NCI-H1092 treated with DMSO at 0.1 percent for 48 hours (cell line): ENCODE measurements around the gene MAPT.
"Not testable (repeated sequence)": the region's sequence is repeated elsewhere in the genome, so short reads cannot be mapped to it uniquely, and the experiment has no call there.

Source experiments
- DNase-seq: peaks from one replicate; lab custom pipeline; 2025; lab: John Stamatoyannopoulos, UW

MAPT gene

DNA sequence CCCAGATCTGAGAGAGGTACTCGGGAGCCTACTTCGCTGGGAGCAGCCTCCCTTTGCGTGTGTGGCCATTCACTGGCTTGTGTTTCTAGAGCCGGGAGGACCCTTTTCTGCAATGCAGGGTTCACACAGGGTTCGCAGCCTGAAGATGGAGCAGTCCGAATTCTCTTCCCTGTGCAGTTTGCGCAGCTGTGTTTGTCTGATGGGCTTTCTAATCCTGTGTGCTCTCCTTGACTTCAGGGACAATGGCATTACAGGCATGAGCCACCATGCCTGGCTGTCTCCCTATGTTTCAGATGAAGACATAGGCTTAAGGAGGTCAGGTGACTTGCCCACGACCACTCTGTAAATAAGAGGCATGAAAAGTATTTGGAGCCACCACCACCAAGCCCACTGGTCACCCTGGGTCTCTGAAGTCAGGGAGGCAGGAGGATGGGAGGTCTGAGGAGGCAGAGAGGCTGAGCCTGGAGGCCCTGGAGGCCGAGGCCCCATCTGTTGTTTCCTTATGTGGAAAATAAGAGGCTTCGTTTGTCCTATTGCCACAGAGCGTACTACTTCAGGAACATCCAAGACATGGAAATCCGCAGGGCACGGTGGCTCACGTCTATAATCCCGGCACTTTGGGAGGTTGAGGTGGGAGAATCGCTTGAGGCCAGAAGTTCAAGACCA is 99.7 kb downstream of the MAPT start:
- DNase-seq = peak; percentile 41

DNA sequence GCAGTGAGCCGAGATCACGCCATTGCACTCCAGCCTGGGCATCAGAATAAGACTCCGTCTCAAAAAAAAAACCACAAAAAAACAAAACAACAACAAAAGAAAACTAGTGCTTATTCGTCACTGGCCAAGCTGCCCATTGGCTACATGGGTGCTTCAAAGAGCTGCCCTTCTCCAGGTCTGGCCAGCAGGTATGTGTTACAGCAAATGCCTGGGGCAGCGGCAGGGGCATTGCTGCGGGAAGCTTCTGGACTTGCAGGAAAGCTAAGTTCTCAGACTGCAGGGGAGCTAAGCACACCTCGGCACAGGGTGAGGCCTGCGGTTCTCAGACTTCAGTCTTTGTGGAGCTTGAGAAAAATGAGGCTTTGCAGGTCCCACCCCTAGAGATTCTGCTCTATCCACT is 100.6 kb downstream of the MAPT start:
- DNase-seq = no peak

DNA sequence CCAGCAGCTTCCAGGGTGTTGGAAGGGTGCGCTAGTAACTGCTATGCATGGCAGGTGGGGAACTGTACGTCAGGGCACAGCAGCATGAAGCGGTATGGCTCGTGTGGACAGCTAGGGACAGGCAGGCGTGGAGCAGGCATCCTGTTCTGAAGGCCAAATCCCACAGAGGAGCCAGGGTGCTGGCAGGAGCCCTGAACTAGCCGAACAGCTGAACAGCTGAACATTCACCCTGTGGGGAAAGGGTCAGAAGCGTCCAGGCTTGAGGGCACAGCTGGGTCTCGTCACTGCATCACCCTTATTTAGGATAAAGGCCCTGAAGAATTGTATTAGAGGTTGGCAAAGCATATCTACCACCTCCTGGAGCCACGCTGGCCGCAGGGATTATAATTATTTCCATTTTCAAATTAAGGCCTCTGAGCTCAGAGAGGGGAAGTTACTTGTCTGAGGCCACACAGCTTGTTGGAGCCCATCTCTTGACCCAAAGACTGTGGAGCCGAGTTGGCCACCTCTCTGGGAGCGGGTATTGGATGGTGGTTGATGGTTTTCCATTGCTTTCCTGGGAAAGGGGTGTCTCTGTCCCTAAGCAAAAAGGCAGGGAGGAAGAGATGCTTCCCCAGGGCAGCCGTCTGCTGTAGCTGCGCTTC is 101.4 kb downstream of the MAPT start:
- no peak for DNase-seq

DNA sequence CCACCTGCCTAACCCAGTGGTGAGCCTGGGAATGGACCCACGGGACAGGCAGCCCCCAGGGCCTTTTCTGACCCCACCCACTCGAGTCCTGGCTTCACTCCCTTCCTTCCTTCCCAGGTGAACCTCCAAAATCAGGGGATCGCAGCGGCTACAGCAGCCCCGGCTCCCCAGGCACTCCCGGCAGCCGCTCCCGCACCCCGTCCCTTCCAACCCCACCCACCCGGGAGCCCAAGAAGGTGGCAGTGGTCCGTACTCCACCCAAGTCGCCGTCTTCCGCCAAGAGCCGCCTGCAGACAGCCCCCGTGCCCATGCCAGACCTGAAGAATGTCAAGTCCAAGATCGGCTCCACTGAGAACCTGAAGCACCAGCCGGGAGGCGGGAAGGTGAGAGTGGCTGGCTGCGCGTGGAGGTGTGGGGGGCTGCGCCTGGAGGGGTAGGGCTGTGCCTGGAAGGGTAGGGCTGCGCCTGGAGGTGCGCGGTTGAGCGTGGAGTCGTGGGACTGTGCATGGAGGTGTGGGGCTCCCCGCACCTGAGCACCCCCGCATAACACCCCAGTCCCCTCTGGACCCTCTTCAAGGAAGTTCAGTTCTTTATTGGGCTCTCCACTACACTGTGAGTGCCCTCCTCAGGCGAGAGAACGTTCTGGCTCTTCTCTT is 102.1 kb downstream of the MAPT start:
- DNase-seq = no peak

DNA sequence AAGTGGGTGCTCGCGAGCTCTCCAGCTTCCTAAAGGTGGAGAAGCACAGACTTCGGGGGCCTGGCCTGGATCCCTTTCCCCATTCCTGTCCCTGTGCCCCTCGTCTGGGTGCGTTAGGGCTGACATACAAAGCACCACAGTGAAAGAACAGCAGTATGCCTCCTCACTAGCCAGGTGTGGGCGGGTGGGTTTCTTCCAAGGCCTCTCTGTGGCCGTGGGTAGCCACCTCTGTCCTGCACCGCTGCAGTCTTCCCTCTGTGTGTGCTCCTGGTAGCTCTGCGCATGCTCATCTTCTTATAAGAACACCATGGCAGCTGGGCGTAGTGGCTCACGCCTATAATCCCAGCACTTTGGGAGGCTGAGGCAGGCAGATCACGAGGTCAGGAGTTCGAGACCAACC is 102.8 kb downstream of the MAPT start:
- DNase-seq = no peak

DNA sequence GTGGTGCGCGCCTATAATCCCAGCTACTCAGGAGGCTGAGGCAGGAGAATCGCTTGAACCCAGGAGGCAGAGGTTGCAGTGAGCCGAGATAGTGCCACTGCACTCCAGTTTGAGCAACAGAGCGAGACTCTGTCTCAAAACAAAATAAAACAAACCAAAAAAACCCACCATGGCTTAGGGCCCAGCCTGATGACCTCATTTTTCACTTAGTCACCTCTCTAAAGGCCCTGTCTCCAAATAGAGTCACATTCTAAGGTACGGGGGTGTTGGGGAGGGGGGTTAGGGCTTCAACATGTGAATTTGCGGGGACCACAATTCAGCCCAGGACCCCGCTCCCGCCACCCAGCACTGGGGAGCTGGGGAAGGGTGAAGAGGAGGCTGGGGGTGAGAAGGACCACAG is 103.3 kb downstream of the MAPT start:
- DNase-seq = no peak

DNA sequence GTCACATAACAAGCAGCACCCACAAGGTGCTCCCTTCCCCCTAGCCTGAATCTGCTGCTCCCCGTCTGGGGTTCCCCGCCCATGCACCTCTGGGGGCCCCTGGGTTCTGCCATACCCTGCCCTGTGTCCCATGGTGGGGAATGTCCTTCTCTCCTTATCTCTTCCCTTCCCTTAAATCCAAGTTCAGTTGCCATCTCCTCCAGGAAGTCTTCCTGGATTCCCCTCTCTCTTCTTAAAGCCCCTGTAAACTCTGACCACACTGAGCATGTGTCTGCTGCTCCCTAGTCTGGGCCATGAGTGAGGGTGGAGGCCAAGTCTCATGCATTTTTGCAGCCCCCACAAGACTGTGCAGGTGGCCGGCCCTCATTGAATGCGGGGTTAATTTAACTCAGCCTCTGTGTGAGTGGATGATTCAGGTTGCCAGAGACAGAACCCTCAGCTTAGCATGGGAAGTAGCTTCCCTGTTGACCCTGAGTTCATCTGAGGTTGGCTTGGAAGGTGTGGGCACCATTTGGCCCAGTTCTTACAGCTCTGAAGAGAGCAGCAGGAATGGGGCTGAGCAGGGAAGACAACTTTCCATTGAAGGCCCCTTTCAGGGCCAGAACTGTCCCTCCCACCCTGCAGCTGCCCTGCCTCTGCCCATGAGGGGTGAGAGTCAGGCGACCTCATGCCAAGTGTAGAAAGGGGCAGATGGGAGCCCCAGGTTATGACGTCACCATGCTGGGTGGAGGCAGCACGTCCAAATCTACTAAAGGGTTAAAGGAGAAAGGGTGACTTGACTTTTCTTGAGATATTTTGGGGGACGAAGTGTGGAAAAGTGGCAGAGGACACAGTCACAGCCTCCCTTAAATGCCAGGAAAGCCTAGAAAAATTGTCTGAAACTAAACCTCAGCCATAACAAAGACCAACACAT is 104.9 kb downstream of the MAPT start, which contains the start of gene STH:
Gene STH (plus strand): TSS at position 264 of the 913 bp plus-strand sequence. CDS start 30 bp downstream, at position 294.
- no peak for DNase-seq

DNA sequence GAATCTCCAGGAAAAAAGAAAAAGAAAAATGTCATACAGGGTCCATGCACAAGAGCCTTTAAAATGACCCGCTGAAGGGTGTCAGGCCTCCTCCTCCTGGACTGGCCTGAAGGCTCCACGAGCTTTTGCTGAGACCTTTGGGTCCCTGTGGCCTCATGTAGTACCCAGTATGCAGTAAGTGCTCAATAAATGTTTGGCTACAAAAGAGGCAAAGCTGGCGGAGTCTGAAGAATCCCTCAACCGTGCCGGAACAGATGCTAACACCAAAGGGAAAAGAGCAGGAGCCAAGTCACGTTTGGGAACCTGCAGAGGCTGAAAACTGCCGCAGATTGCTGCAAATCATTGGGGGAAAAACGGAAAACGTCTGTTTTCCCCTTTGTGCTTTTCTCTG is 105.5 kb downstream of the MAPT start:
- no peak for DNase-seq

DNA sequence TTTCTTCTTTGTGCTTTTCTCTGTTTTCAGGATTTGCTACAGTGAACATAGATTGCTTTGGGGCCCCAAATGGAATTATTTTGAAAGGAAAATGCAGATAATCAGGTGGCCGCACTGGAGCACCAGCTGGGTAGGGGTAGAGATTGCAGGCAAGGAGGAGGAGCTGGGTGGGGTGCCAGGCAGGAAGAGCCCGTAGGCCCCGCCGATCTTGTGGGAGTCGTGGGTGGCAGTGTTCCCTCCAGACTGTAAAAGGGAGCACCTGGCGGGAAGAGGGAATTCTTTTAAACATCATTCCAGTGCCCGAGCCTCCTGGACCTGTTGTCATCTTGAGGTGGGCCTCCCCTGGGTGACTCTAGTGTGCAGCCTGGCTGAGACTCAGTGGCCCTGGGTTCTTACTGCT is 105.9 kb downstream of the MAPT start:
- DNase-seq = no peak

DNA sequence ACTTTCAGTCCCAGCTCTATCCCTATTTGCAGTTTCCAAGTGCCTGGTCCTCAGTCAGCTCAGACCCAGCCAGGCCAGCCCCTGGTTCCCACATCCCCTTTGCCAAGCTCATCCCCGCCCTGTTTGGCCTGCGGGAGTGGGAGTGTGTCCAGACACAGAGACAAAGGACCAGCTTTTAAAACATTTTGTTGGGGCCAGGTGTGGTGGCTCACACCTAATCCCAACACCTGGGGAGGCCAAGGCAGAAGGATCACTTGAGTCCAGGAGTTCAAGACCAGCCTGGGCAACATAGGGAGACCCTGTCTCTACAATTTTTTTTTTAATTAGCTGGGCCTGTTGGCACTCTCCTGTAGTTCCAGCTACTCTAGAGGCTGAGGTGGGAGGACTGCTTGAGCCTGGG is 106.4 kb downstream of the MAPT start:
- no peak for DNase-seq

DNA sequence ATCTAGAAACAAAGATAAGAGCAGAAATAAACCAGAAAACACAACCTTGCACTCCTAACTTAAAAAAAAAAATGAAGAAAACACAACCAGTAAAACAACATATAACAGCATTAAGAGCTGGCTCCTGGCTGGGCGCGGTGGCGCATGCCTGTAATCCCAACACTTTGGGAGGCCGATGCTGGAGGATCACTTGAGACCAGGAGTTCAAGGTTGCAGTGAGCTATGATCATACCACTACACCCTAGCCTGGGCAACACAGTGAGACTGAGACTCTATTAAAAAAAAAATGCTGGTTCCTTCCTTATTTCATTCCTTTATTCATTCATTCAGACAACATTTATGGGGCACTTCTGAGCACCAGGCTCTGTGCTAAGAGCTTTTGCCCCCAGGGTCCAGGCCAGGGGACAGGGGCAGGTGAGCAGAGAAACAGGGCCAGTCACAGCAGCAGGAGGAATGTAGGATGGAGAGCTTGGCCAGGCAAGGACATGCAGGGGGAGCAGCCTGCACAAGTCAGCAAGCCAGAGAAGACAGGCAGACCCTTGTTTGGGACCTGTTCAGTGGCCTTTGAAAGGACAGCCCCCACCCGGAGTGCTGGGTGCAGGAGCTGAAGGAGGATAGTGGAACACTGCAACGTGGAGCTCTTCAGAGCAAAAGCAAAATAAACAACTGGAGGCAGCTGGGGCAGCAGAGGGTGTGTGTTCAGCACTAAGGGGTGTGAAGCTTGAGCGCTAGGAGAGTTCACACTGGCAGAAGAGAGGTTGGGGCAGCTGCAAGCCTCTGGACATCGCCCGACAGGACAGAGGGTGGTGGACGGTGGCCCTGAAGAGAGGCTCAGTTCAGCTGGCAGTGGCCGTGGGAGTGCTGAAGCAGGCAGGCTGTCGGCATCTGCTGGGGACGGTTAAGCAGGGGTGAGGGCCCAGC is 107.3 kb downstream of the MAPT start:
- no peak for DNase-seq

DNA sequence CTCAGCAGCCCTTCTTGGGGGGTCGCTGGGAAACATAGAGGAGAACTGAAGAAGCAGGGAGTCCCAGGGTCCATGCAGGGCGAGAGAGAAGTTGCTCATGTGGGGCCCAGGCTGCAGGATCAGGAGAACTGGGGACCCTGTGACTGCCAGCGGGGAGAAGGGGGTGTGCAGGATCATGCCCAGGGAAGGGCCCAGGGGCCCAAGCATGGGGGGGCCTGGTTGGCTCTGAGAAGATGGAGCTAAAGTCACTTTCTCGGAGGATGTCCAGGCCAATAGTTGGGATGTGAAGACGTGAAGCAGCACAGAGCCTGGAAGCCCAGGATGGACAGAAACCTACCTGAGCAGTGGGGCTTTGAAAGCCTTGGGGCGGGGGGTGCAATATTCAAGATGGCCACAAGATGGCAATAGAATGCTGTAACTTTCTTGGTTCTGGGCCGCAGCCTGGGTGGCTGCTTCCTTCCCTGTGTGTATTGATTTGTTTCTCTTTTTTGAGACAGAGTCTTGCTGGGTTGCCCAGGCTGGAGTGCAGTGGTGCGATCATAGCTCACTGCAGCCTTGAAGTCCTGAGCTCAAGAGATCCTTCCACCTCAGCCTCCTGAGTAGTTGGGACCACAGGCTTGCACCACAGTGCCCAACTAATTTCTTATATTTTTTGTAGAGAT is 108.1 kb downstream of the MAPT start:
- DNase-seq = peak; percentile 58

DNA sequence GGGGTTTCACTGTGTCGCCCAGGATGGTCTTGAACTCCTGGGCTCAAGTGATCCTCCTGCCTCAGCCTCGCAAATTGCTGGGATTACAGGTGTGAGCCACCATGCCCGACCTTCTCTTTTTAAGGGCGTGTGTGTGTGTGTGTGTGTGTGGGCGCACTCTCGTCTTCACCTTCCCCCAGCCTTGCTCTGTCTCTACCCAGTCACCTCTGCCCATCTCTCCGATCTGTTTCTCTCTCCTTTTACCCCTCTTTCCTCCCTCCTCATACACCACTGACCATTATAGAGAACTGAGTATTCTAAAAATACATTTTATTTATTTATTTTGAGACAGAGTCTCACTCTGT is 108.6 kb downstream of the MAPT start:
- no peak for DNase-seq

DNA sequence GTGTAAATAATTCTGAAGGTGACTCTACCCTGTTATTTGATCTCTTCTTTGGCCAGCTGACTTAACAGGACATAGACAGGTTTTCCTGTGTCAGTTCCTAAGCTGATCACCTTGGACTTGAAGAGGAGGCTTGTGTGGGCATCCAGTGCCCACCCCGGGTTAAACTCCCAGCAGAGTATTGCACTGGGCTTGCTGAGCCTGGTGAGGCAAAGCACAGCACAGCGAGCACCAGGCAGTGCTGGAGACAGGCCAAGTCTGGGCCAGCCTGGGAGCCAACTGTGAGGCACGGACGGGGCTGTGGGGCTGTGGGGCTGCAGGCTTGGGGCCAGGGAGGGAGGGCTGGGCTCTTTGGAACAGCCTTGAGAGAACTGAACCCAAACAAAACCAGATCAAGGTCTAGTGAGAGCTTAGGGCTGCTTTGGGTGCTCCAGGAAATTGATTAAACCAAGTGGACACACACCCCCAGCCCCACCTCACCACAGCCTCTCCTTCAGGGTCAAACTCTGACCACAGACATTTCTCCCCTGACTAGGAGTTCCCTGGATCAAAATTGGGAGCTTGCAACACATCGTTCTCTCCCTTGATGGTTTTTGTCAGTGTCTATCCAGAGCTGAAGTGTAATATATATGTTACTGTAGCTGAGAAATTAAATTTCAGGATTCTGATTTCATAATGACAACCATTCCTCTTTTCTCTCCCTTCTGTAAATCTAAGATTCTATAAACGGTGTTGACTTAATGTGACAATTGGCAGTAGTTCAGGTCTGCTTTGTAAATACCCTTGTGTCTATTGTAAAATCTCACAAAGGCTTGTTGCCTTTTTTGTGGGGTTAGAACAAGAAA is 109.8 kb downstream of the MAPT start:
- peak; percentile 83 for DNase-seq

DNA sequence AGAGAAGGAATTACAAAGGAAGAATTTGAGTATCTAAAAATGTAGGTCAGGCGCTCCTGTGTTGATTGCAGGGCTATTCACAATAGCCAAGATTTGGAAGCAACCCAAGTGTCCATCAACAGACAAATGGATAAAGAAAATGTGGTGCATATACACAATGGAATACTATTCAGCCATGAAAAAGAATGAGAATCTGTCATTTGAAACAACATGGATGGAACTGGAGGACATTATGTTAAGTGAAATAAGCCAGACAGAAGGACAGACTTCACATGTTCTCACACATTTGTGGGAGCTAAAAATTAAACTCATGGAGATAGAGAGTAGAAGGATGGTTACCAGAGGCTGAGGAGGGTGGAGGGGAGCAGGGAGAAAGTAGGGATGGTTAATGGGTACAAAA is 111.7 kb downstream of the MAPT start:
- DNase-seq = not testable (repeated sequence)

DNA sequence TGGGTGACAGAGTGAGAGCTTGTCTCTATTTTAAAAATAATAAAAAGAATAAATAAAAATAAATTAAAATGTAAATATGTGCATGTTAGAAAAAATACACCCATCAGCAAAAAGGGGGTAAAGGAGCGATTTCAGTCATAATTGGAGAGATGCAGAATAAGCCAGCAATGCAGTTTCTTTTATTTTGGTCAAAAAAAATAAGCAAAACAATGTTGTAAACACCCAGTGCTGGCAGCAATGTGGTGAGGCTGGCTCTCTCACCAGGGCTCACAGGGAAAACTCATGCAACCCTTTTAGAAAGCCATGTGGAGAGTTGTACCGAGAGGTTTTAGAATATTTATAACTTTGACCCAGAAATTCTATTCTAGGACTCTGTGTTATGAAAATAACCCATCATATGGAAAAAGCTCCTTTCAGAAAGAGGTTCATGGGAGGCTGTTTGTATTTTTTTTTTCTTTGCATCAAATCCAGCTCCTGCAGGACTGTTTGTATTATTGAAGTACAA is 113.2 kb downstream of the MAPT start:
- DNase-seq = no peak

DNA sequence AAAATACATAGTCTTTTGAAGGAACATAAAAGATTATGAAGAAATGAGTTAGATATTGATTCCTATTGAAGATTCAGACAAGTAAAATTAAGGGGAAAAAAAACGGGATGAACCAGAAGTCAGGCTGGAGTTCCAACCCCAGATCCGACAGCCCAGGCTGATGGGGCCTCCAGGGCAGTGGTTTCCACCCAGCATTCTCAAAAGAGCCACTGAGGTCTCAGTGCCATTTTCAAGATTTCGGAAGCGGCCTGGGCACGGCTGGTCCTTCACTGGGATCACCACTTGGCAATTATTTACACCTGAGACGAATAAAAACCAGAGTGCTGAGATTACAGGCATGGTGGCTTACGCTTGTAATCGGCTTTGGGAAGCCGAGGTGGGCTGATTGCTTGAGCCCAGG is 114.2 kb downstream of the MAPT start:
- no peak for DNase-seq

DNA sequence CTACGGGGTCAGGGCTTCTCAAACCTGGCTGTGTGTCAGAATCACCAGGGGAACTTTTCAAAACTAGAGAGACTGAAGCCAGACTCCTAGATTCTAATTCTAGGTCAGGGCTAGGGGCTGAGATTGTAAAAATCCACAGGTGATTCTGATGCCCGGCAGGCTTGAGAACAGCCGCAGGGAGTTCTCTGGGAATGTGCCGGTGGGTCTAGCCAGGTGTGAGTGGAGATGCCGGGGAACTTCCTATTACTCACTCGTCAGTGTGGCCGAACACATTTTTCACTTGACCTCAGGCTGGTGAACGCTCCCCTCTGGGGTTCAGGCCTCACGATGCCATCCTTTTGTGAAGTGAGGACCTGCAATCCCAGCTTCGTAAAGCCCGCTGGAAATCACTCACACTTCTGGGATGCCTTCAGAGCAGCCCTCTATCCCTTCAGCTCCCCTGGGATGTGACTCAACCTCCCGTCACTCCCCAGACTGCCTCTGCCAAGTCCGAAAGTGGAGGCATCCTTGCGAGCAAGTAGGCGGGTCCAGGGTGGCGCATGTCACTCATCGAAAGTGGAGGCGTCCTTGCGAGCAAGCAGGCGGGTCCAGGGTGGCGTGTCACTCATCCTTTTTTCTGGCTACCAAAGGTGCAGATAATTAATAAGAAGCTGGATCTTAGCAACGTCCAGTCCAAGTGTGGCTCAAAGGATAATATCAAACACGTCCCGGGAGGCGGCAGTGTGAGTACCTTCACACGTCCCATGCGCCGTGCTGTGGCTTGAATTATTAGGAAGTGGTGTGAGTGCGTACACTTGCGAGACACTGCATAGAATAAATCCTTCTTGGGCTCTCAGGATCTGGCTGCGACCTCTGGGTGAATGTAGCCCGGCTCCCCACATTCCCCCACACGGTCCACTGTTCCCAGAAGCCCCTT is 115.6 kb downstream of the MAPT start:
- no peak for DNase-seq
